ENCODE measurements around the gene GPR61. TPM values are rescaled to one million over a fixed set of nuclear protein-coding genes. Genes with fewer than 3 reads are reported as not detected.

Gene GPR61
- total and polyA plus RNA-seq, 9 of the 15 experiments (the other 6 are each of a cell fraction or from before 2014, with no cell fraction given): 0.04 to 1.1 (median 0.25) TPM; not detected in 4

DNA sequence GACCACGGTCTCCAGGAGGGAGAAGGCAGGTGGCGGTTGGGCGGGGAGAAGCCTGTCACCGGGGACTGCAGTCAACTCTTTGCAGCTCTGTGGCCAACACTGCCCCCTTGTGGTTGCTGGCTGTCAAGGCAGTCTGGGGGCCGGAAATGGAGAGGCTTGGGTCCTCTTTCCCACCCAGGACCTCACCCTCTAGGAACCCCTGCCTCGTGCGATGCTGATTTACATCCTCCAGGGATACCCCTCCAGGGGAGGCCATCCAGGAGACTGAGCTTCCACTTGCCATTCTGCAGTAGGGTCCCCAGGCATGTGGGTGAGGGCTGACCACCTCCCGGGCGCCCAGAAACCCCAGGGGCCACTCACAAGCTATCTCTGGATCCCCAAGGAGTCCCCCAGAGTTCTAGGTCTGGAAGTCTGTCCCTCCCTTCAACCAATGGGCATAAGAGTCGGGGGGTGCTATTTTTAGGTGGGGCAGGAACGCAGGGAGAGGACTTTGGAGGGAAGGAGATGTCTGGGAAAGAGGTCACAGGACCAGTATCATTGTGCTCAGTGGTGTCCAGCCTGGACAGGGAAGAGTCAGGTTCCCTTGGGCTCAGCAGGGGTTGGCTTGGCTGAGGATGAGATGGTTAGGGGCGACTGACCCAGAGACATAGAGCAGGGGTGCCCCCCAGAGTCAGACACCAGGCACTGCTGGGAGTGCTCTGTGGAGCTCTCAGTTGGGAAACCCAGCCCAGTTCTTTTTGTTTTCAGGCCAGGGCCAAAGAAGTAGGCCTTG, 7.1 kb upstream of the GPR61 start (continued):
- TF ChIP-seq HMGXB4 (CRISPR knock-in tag; IDR thresholded peaks at IDR 0.05): no peak; the same call in 1 of the 2 replicates
- TF ChIP-seq NFRKB (IDR thresholded peaks at IDR 0.05; ENCODE audit: low read depth): peak; percentile 55; the same call in 1 of the 2 replicates
- TF ChIP-seq KDM2B (CRISPR knock-in tag; IDR thresholded peaks at IDR 0.05): no peak
- 0 out of 2 replicates have a peak, but pooled peaks have one; percentile 36 for TF ChIP-seq NR2C2 (CRISPR knock-in tag; IDR thresholded peaks at IDR 0.05)
- TF ChIP-seq NR2C2 (tag; IDR thresholded peaks at IDR 0.05): no peak
- TF ChIP-seq ZNF507 (tag; conservative IDR thresholded peaks at IDR 0.05): no peak
- no peak for TF ChIP-seq MLX (CRISPR knock-in tag; conservative IDR thresholded peaks at IDR 0.05)
- peak; percentile 86 for TF ChIP-seq ZBTB49 (CRISPR knock-in tag; IDR thresholded peaks at IDR 0.05; ENCODE audit: borderline replicate concordance)
- no peak for TF ChIP-seq ZNF146 (CRISPR knock-in tag; IDR thresholded peaks at IDR 0.05; ENCODE audit: unreplicated experiment)
- TF ChIP-seq ZNF197 (CRISPR knock-in tag; IDR thresholded peaks at IDR 0.05; ENCODE audit: low read depth): no peak
- no peak for TF ChIP-seq XRCC3 (IDR thresholded peaks at IDR 0.05)
- TF ChIP-seq COPS2 (conservative IDR thresholded peaks at IDR 0.05): no peak
- no peak for TF ChIP-seq HLTF (IDR thresholded peaks at IDR 0.05)
- no peak for TF ChIP-seq RUNX1 (IDR thresholded peaks at IDR 0.05; ENCODE audit: low read depth)
- no peak for TF ChIP-seq ZBTB26 (CRISPR knock-in tag; IDR thresholded peaks at IDR 0.05)
- no peak for TF ChIP-seq TEAD1 (CRISPR knock-in tag; IDR thresholded peaks at IDR 0.05)
- TF ChIP-seq, protein P1, sequence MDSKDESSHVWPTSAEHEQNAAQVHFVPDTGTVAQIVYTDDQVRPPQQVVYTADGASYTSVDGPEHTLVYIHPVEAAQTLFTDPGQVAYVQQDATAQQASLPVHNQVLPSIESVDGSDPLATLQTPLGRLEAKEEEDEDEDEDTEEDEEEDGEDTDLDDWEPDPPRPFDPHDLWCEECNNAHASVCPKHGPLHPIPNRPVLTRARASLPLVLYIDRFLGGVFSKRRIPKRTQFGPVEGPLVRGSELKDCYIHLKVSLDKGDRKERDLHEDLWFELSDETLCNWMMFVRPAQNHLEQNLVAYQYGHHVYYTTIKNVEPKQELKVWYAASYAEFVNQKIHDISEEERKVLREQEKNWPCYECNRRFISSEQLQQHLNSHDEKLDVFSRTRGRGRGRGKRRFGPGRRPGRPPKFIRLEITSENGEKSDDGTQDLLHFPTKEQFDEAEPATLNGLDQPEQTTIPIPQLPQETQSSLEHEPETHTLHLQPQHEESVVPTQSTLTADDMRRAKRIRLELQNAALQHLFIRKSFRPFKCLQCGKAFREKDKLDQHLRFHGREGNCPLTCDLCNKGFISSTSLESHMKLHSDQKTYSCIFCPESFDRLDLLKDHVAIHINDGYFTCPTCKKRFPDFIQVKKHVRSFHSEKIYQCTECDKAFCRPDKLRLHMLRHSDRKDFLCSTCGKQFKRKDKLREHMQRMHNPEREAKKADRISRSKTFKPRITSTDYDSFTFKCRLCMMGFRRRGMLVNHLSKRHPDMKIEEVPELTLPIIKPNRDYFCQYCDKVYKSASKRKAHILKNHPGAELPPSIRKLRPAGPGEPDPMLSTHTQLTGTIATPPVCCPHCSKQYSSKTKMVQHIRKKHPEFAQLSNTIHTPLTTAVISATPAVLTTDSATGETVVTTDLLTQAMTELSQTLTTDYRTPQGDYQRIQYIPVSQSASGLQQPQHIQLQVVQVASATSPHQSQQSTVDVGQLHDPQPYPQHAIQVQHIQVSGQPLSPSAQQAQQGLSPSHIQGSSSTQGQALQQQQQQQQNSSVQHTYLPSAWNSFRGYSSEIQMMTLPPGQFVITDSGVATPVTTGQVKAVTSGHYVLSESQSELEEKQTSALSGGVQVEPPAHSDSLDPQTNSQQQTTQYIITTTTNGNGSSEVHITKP (IDR thresholded peaks at IDR 0.05; ENCODE audit: partially characterized antibody): no peak
- no peak for TF ChIP-seq BRCA1 (IDR thresholded peaks at IDR 0.05)
- TF ChIP-seq BRCA1 (CRISPR knock-in tag; IDR thresholded peaks at IDR 0.05): no peak

All from K562 (cell line).